ENCODE data around the gene TRAPPC6A.

DNA sequence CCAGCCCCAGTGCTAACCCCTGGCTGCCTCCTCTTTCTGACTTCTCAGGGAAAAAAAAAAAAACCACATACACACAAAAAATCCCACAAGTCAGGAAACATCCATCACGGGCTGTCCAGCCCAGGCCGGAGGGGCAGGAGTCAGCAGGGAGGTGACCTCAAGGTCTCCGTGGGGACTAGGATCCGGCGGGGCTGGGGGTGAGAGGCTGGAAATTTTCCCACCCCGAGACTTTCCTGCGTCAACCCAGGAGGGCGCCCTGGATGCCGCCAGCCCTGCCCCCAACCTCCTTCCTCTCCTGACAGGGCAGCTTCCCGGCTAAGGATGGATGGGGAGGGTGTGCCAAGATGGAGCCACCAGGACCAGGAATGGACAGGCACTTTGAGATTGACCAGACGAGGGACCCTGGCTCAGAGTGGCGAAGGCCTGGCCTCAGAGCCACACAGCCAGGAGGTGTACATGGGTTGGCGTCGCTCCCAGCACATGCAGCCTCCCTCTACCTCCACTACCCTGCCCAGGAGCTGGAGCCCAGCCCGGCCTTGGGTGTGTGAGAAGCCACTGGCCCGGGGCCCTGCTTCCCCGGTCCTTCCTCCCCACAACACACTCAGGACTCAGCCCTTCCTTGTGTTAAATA is 33.8 kb upstream of the TRAPPC6A start:
- TF ChIP-seq CTCF (conservative IDR thresholded peaks at IDR 0.05 in 1 of 2, IDR thresholded peaks at IDR 0.05 in 1 of 2; ENCODE audit: low read depth in 1 of 2, low read length in 2 of 2) = no peak
- no peak for TF ChIP-seq EZH2 (IDR thresholded peaks at IDR 0.05; ENCODE audit: low read length, missing control alignments)

Measured in fibroblast of lung (primary cell).